Panc1 (cell line): ENCODE measurements around the gene MEGF9. TPM values are rescaled to one million over a fixed set of nuclear protein-coding genes. Genes with fewer than 3 reads are reported as not detected.

Experiments
- ATAC-seq: fragments of 200-7000 bp; cut with Tn5 transposase; 2 replicates; pipeline ENCODE4 v1.9.1; 2020; ENCODE audit warnings: mild to moderate bottlenecking, moderate library complexity
- BruUV-seq: library from RNA; stranded (reverse); fragments of 400-500 nt; replicated peaks from 2 replicates; lab custom pipeline; 2021; lab: Mats Ljungman, UMichigan
- CTCF ChIA-PET: fragments of 300-600 bp; sonication (Branson Sonifier 250); formaldehyde crosslinking; loops from one replicate; lab custom pipeline; 2022; ENCODE audit warnings: antibody characterized with exemption; lab: Charles Lee
- POLR2A ChIA-PET: fragments of 300-600 bp; sonication (Branson Sonifier 250); formaldehyde crosslinking; loops from one replicate; lab custom pipeline; 2022; ENCODE audit warnings: antibody characterized with exemption; lab: Charles Lee
- DNase-seq: peaks from one replicate; pipeline ENCODE4 v3.0.0-alpha.2; 2010; ENCODE audit warnings: low read depth, low spot score
- H3K27ac ChIP-seq: 2 replicates; pipeline ENCODE4 v1.5.1; 2011; ENCODE audit warnings: mild to moderate bottlenecking, low read length, inconsistent platforms
- H3K27me3 ChIP-seq: fragments of 200-500 bp; sonication (Bioruptor generic); 2 replicates; pipeline ENCODE4 v1.6.0; 2014; ENCODE audit warnings: low read length, inconsistent platforms; ENCODE audit not compliant: control insufficient read depth, insufficient read depth
- H3K36me3 ChIP-seq: fragments of 200-500 bp; sonication (Bioruptor generic); 2 replicates; pipeline ENCODE4 v1.5.1; 2014; ENCODE audit warnings: inconsistent platforms, mild to moderate bottlenecking, low read length, moderate library complexity; ENCODE audit not compliant: control insufficient read depth, insufficient read depth
- H3K4me1 ChIP-seq: 2 replicates; pipeline ENCODE4 v1.5.1; 2011; ENCODE audit warnings: inconsistent platforms, mild to moderate bottlenecking, low read length, moderate library complexity; ENCODE audit not compliant: control insufficient read depth, insufficient read depth
- H3K4me3 ChIP-seq, 2 experiments: 2 replicates each; pipeline ENCODE4 v1.5.1; 2011 to 2012; ENCODE audit warnings: low read depth in 2 of 2, low read length in 2 of 2, mild to moderate bottlenecking in 2 of 2, inconsistent platforms in 1 of 2, moderate library complexity in 1 of 2
- H3K9me3 ChIP-seq: fragments of 200-500 bp; sonication (Bioruptor generic); 2 replicates; pipeline ENCODE4 v1.5.1; 2014; ENCODE audit warnings: low read depth, mild to moderate bottlenecking, inconsistent platforms, low read length, moderate library complexity; ENCODE audit not compliant: control insufficient read depth, insufficient read depth
- POLR2AphosphoS5 ChIP-seq: IDR thresholded peaks from 2 replicates; pipeline ENCODE4 v1.6.1; 2012; ENCODE audit warnings: mild to moderate bottlenecking, low read depth, low read length, moderate library complexity
- SIN3A ChIP-seq: IDR thresholded peaks from 2 replicates; pipeline ENCODE4 v1.6.1; 2012; ENCODE audit warnings: low read depth, mild to moderate bottlenecking, low read length, moderate library complexity, borderline replicate concordance; ENCODE audit not compliant: insufficient read depth
- TCF7L2 ChIP-seq: IDR thresholded peaks from 2 replicates; pipeline ENCODE4 v1.6.1; 2011; ENCODE audit warnings: mild to moderate bottlenecking, low read depth, low read length, inconsistent platforms
- in situ Hi-C: cut with HindIII; loops from 2 replicates; pipeline ENCODE4 v1.10.0; 2016; ENCODE audit warnings: low sequenced_read_pairs, low pct_unique_long_range_greater_than_20kb
- intact Hi-C: fragments of 100-400 bp; cut with micrococcal nuclease; formaldehyde crosslinking; loops from one replicate; pipeline ENCODE4 v1.10.0; 2022; ENCODE audit not compliant: unreplicated experiment
- total RNA-seq: library from RNA; stranded (reverse); gene quantifications from one replicate; pipeline ENCODE4 v1.2.1, GENCODE V29; 2021; ENCODE audit not compliant: unreplicated experiment
- TF ChIP-seq, protein P1 (sequence below): fragments of 450-650 bp; IDR thresholded peaks from 2 replicates; pipeline ENCODE4 v1.5.1; 2017; ENCODE audit warnings: mild to moderate bottlenecking
- TF ChIP-seq, protein P2 (sequence below), 2 experiments: IDR thresholded peaks; 2 replicates each; pipeline ENCODE4 v1.6.1; 2011 to 2012; ENCODE audit warnings: low read depth in 2 of 2, control low read depth in 1 of 2, low read length in 1 of 2, mild to moderate bottlenecking in 1 of 2, moderate library complexity in 1 of 2; ENCODE audit not compliant: insufficient read depth in 1 of 2

The MEGF9 gene
- total RNA-seq, 1 experiment from 2014 or later = 6.3 TPM

DNA sequence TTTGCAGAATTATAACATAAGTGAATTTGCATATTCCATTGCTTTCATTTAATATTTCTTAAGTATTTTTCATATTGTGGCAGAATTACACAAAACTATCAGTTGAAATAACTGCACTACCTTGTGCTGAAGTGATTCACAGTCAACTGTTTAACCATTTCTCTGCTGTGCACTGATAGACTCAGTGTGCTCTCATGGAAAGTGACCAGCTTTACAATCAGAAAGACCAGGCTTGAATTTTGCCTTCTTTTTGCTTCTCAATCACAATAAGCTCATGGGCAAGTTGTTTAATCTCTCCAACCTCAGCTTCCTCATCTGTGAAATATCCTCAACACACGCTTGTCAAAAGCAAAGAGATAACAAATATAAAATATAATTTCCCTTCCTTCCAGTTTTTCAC is 152.6 kb downstream of the MEGF9 start:
- H3K9me3 ChIP-seq = no peaks in the 10 kb centered on the region
- H3K27ac ChIP-seq = no peak overlapping the region
- no peaks in the 10 kb centered on the region for H3K36me3 ChIP-seq
- ATAC-seq (no peak), DNase-seq (no peak)
- H3K27me3 ChIP-seq = no peaks in the 10 kb centered on the region
- ChIA-PET CTCF (no interaction called here), POLR2A (no interaction called here)
- no peaks in the 10 kb centered on the region for H3K4me1 ChIP-seq
- no peak overlapping the region for H3K4me3 ChIP-seq
- intact Hi-C loops = no loop called here
- no TSS peak for BruUV-seq
- no peak for TF ChIP-seq TCF7L2
- TF ChIP-seq SIN3A = no peak
- TF ChIP-seq, protein P1, sequence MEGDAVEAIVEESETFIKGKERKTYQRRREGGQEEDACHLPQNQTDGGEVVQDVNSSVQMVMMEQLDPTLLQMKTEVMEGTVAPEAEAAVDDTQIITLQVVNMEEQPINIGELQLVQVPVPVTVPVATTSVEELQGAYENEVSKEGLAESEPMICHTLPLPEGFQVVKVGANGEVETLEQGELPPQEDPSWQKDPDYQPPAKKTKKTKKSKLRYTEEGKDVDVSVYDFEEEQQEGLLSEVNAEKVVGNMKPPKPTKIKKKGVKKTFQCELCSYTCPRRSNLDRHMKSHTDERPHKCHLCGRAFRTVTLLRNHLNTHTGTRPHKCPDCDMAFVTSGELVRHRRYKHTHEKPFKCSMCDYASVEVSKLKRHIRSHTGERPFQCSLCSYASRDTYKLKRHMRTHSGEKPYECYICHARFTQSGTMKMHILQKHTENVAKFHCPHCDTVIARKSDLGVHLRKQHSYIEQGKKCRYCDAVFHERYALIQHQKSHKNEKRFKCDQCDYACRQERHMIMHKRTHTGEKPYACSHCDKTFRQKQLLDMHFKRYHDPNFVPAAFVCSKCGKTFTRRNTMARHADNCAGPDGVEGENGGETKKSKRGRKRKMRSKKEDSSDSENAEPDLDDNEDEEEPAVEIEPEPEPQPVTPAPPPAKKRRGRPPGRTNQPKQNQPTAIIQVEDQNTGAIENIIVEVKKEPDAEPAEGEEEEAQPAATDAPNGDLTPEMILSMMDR = no peak
- TF ChIP-seq POLR2AphosphoS5 = no peak
- TF ChIP-seq, protein P2, sequence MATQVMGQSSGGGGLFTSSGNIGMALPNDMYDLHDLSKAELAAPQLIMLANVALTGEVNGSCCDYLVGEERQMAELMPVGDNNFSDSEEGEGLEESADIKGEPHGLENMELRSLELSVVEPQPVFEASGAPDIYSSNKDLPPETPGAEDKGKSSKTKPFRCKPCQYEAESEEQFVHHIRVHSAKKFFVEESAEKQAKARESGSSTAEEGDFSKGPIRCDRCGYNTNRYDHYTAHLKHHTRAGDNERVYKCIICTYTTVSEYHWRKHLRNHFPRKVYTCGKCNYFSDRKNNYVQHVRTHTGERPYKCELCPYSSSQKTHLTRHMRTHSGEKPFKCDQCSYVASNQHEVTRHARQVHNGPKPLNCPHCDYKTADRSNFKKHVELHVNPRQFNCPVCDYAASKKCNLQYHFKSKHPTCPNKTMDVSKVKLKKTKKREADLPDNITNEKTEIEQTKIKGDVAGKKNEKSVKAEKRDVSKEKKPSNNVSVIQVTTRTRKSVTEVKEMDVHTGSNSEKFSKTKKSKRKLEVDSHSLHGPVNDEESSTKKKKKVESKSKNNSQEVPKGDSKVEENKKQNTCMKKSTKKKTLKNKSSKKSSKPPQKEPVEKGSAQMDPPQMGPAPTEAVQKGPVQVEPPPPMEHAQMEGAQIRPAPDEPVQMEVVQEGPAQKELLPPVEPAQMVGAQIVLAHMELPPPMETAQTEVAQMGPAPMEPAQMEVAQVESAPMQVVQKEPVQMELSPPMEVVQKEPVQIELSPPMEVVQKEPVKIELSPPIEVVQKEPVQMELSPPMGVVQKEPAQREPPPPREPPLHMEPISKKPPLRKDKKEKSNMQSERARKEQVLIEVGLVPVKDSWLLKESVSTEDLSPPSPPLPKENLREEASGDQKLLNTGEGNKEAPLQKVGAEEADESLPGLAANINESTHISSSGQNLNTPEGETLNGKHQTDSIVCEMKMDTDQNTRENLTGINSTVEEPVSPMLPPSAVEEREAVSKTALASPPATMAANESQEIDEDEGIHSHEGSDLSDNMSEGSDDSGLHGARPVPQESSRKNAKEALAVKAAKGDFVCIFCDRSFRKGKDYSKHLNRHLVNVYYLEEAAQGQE (IDR thresholded peaks at IDR 0.05; ENCODE audit: insufficient read depth in 1 of 2, low read depth in 2 of 2, low read length in 1 of 2) = no peak
- in situ Hi-C loops = no loop called here

DNA sequence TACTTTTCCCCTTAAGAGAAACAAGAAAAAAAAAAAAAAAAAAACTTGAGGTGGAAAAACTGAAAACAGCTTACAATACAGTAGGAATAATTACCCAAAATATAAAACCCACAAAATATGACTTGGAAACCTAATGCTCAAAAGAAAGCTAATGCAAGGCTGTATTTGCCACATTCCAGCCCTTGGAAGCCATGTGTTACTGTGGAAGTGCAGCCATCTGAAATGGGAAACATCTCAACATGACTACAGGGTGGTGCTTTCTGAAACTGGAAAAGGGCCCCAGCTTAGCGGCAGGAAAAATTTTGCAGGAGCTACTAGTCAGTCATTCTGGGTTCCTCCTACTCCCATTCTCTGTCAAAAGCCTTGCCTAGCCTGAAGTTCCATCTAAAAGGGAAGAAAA is 154.7 kb downstream of the MEGF9 start:
- no TSS peak for BruUV-seq
- TF ChIP-seq TCF7L2 = no peak
- Histone ChIP-seq H3K27me3 (no peaks in the 10 kb centered on the region), H3K9me3 (no peaks in the 10 kb centered on the region), H3K36me3 (no peaks in the 10 kb centered on the region), H3K27ac (no peak overlapping the region), H3K4me1 (no peaks in the 10 kb centered on the region), H3K4me3 (no peak overlapping the region)
- DNase-seq = no peak
- ChIA-PET POLR2A (no interaction called here), CTCF (no interaction called here)
- intact Hi-C loops (no loop called here), in situ Hi-C loops (no loop called here)
- no peak for ATAC-seq

DNA sequence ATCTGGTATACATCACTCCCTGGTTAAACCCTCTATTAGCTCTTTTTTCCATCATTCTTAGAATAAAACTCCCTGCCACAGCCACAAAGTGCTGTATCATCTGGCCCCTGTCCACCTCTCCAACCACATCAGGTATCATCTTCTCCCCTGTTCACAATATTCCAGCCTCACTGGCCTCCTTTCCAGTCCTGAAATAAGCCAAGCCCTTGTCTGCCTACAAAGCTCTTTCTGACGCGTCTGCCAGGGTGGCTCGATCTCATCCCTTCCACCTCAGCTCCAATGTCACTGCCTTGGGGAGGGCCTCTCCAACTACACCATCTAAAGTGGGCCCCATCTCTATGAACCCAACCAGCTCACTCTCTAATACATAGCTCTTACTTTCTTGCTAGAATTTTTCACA is 155.8 kb downstream of the MEGF9 start:
- BruUV-seq = no TSS peak
- Histone ChIP-seq H3K27me3 (no peaks in the 10 kb centered on the region), H3K9me3 (no peaks in the 10 kb centered on the region), H3K36me3 (no peaks in the 10 kb centered on the region), H3K27ac (no peak overlapping the region), H3K4me3 (no peak overlapping the region), H3K4me1 (no peaks in the 10 kb centered on the region)
- DNase-seq = no peak
- ChIA-PET POLR2A (no interaction called here), CTCF (no interaction called here)
- no peak for ATAC-seq
- intact Hi-C loops (no loop called here), in situ Hi-C loops (no loop called here)
- TF ChIP-seq SIN3A = no peak
- TF ChIP-seq, protein P2 (IDR thresholded peaks at IDR 0.05; ENCODE audit: insufficient read depth in 1 of 2, low read depth in 2 of 2, low read length in 1 of 2) = no peak
- TF ChIP-seq, protein P1 = no peak
- no peak for TF ChIP-seq TCF7L2
- no peak for TF ChIP-seq POLR2AphosphoS5
